GM23338 (cell line): ENCODE measurements around the gene GBP2. TPM values are rescaled to one million over a fixed set of nuclear protein-coding genes. Genes with fewer than 3 reads are reported as not detected.

ENCODE experiments used
- ATAC-seq: fragments of 200-7000 bp; cut with Tn5 transposase; 3 replicates; pipeline ENCODE4 v1.9.1; 2020
- DNase-seq: peaks from one replicate; pipeline ENCODE4 v3.0.0-alpha.2; 2015; ENCODE audit warnings: low spot score
- H2AFZ ChIP-seq: fragments of 200-600 bp; sonication (generic); 2 replicates; pipeline ENCODE4 v1.8.0; 2016; ENCODE audit warnings: antibody characterized with exemption, mild to moderate bottlenecking, moderate library complexity
- H3F3A ChIP-seq: fragments of 200-600 bp; sonication (generic); replicated peaks from 2 replicates; pipeline ENCODE4 v1.8.0; 2017; ENCODE audit warnings: antibody characterized with exemption, mixed run types, low read depth
- H3K27ac ChIP-seq: fragments of 200-600 bp; sonication (generic); 2 replicates; pipeline ENCODE4 v1.6.1; 2016; ENCODE audit warnings: low read depth
- H3K27me3 ChIP-seq: fragments of 200-600 bp; sonication (generic); 2 replicates; pipeline ENCODE4 v1.8.0; 2016; ENCODE audit warnings: mild to moderate bottlenecking, mixed run types, moderate library complexity; ENCODE audit not compliant: insufficient read depth
- H3K36me3 ChIP-seq: fragments of 200-600 bp; sonication (generic); 2 replicates; pipeline ENCODE4 v1.8.0; 2016; ENCODE audit warnings: mild to moderate bottlenecking; ENCODE audit not compliant: insufficient read depth
- H3K4me1 ChIP-seq: fragments of 200-600 bp; sonication (generic); 2 replicates; pipeline ENCODE4 v1.8.0; 2016; ENCODE audit warnings: mild to moderate bottlenecking, moderate library complexity; ENCODE audit not compliant: insufficient read depth
- H3K4me2 ChIP-seq: fragments of 200-600 bp; sonication (generic); 2 replicates; pipeline ENCODE4 v1.7.1; 2017; ENCODE audit warnings: mixed run types
- H3K4me3 ChIP-seq: fragments of 200-600 bp; sonication (generic); 2 replicates; pipeline ENCODE4 v1.6.1; 2016; ENCODE audit warnings: mixed run types
- H3K79me2 ChIP-seq: fragments of 200-600 bp; sonication (generic); replicated peaks from 2 replicates; pipeline ENCODE4 v1.8.0; 2017; ENCODE audit warnings: mild to moderate bottlenecking; ENCODE audit not compliant: insufficient read depth
- H3K9me2 ChIP-seq: fragments of 200-600 bp; sonication (generic); 2 replicates; pipeline ENCODE4 v1.8.0; 2017; ENCODE audit not compliant: insufficient read depth
- H4K20me1 ChIP-seq: fragments of 200-600 bp; sonication (generic); replicated peaks from 2 replicates; pipeline ENCODE4 v1.8.0; 2017; ENCODE audit warnings: mild to moderate bottlenecking; ENCODE audit not compliant: insufficient read depth
- H3K27ac Mint-ChIP-seq: 2 replicates; pipeline ENCODE4 v1.8.0; 2020; ENCODE audit warnings: inconsistent platforms, mild to moderate bottlenecking, moderate library complexity, mixed read lengths
- H3K27me3 Mint-ChIP-seq: 3 replicates; pipeline ENCODE4 v1.8.0; 2022; ENCODE audit warnings: low read depth, mild to moderate bottlenecking, moderate library complexity, mixed read lengths, inconsistent platforms; ENCODE audit not compliant: insufficient read depth, poor library complexity
- H3K36me3 Mint-ChIP-seq: 3 replicates; pipeline ENCODE4 v1.8.0; 2021; ENCODE audit warnings: low read depth, mild to moderate bottlenecking, inconsistent platforms, moderate library complexity, mixed read lengths
- H3K4me1 Mint-ChIP-seq: 3 replicates; pipeline ENCODE4 v1.8.0; 2020; ENCODE audit warnings: mild to moderate bottlenecking, inconsistent platforms, mixed read lengths
- H3K4me3 Mint-ChIP-seq: 3 replicates; pipeline ENCODE4 v1.8.0; 2021; ENCODE audit warnings: moderate library complexity, mild to moderate bottlenecking, inconsistent platforms, mixed read lengths
- H3K9me3 Mint-ChIP-seq: 3 replicates; pipeline ENCODE4 v1.8.0; 2020; ENCODE audit warnings: moderate library complexity, mild to moderate bottlenecking, inconsistent platforms, mixed read lengths
- CREB1 ChIP-seq: fragments of 250-450 bp; sonication (Bioruptor Pico); IDR thresholded peaks from 2 replicates; pipeline ENCODE4 v1.5.0; 2020; ENCODE audit warnings: low read depth, mild to moderate bottlenecking, moderate library complexity
- CTCF ChIP-seq, 2 experiments: fragments of 200-600 bp in 1 of 2; sonication (generic) in 1 of 2; conservative IDR thresholded peaks; 2 replicates each; pipeline versions ENCODE4 v1.5.1 to v1.6.1; 2016 to 2017; ENCODE audit warnings: antibody characterized with exemption in 2 of 2, low read depth in 2 of 2, mild to moderate bottlenecking in 2 of 2, moderate library complexity in 1 of 2
- ETS1 ChIP-seq: IDR thresholded peaks from 2 replicates; pipeline ENCODE4 v1.6.1; 2016; ENCODE audit warnings: antibody characterized with exemption
- EZH2 ChIP-seq: fragments of 200-600 bp; sonication (generic); IDR thresholded peaks from one replicate; pipeline ENCODE4 v1.8.0; 2017; ENCODE audit warnings: antibody characterized with exemption, mild to moderate bottlenecking, low read depth; ENCODE audit not compliant: unreplicated experiment
- EZH2phosphoT487 ChIP-seq: fragments of 200-600 bp; sonication (generic); IDR thresholded peaks from one replicate; pipeline ENCODE4 v1.8.1; 2018; ENCODE audit warnings: antibody characterized with exemption; ENCODE audit not compliant: unreplicated experiment
- JUNB ChIP-seq: IDR thresholded peaks from one replicate; pipeline ENCODE4 v1.6.1; 2016; ENCODE audit warnings: antibody characterized with exemption; ENCODE audit not compliant: unreplicated experiment
- NANOG ChIP-seq: IDR thresholded peaks from 2 replicates; pipeline ENCODE4 v1.6.1; 2016; ENCODE audit warnings: antibody characterized with exemption, borderline replicate concordance
- POLR2AphosphoS5 ChIP-seq: IDR thresholded peaks from 2 replicates; pipeline ENCODE4 v1.6.1; 2016; ENCODE audit warnings: antibody characterized with exemption, low read depth
- REST ChIP-seq: IDR thresholded peaks from one replicate; pipeline ENCODE4 v1.6.1; 2018; ENCODE audit warnings: antibody characterized with exemption; ENCODE audit not compliant: unreplicated experiment
- STAT1 ChIP-seq: IDR thresholded peaks from one replicate; pipeline ENCODE4 v1.6.1; 2016; ENCODE audit warnings: antibody characterized with exemption; ENCODE audit not compliant: unreplicated experiment
- ZNF114 ChIP-seq: fragments of 250-450 bp; sonication (Bioruptor Pico); IDR thresholded peaks from 2 replicates; pipeline ENCODE4 v1.5.0; 2020; ENCODE audit warnings: mild to moderate bottlenecking, moderate library complexity
- ZNF331 ChIP-seq: fragments of 250-450 bp; sonication (Bioruptor Pico); IDR thresholded peaks from 2 replicates; pipeline ENCODE4 v1.5.0; 2020; ENCODE audit warnings: low read depth, mild to moderate bottlenecking, moderate library complexity
- ZNF462 ChIP-seq: fragments of 250-450 bp; sonication (Bioruptor Pico); IDR thresholded peaks from 2 replicates; pipeline ENCODE4 v1.5.0; 2020; ENCODE audit warnings: mild to moderate bottlenecking, moderate library complexity
- polyA plus RNA-seq: library from polyadenylated mRNA; unstranded; fragments of >200 nt; fragmentation: Nextera tagmentation; extraction: Ambion mirVana; gene quantifications from 2 replicates; pipeline ENCODE4 v1.2.1, GENCODE V29; 2016
- total RNA-seq: library from RNA; depleted of rRNA; stranded (reverse); fragments of >200 nt; shearing (Covaris generic); gene quantifications from 2 replicates; pipeline ENCODE4 v1.2.3, GENCODE V29; 2014

Gene GBP2
- total and polyA plus RNA-seq, 2 experiments from 2014 or later, result not detected

GRCh38 chr1:89104147-89104546, 21.8 kb downstream of the GBP2 start:
- Histone ChIP-seq H2AFZ (no peak overlapping the region), H3K36me3 (no peaks in the 10 kb centered on the region), H3K4me3 (no peak overlapping the region), H3K27me3 (no peaks in the 10 kb centered on the region), H3F3A (no peaks in the 10 kb centered on the region), H3K4me1 (peaks cover 7% of the 10 kb centered on the region; the same call in 1 of the 2 replicates), H3K9me2 (peaks cover 9% of the 10 kb centered on the region; the same call in 1 of the 2 replicates), H4K20me1 (no peaks in the 10 kb centered on the region), H3K4me2 (no peak overlapping the region), H3K79me2 (no peaks in the 10 kb centered on the region), H3K27ac (no peak overlapping the region)
- Mint-ChIP-seq H3K4me3 (no peak overlapping the region), H3K36me3 (no peaks in the 10 kb centered on the region; the same call in 2 of the 3 replicates), H3K4me1 (peaks cover 3% of the 10 kb centered on the region; the same call in 2 of the 3 replicates), H3K27me3 (no peaks in the 10 kb centered on the region), H3K9me3 (no peaks in the 10 kb centered on the region; the same call in 2 of the 3 replicates), H3K27ac (no peak overlapping the region)
- ATAC-seq (no peak), DNase-seq (no peak)
- no peak for TF ChIP-seq NANOG
- TF ChIP-seq JUNB, result no peak
- TF ChIP-seq CREB1 (CRISPR knock-in tag), result no peak
- TF ChIP-seq STAT1, result no peak
- TF ChIP-seq REST, result no peak
- TF ChIP-seq ZNF462 (CRISPR knock-in tag), result no peak
- TF ChIP-seq EZH2phosphoT487, result no peak
- no peak for TF ChIP-seq ETS1
- TF ChIP-seq ZNF331 (CRISPR knock-in tag), result no peak
- TF ChIP-seq CTCF (conservative IDR thresholded peaks at IDR 0.05; ENCODE audit: low read depth in 2 of 2), result no peak
- TF ChIP-seq POLR2AphosphoS5, result no peak
- no peak for TF ChIP-seq ZNF114 (CRISPR knock-in tag)
- TF ChIP-seq EZH2, result no peak
